NCI-H774 (cell line): ENCODE results near the gene CACNG6.
"Not testable (repeated sequence)": the region's sequence is repeated elsewhere in the genome, so short reads cannot be mapped to it uniquely, and the experiment has no call there.

Experiments
- DNase-seq: peaks from one replicate; lab custom pipeline; 2025; lab: John Stamatoyannopoulos, UW

CACNG6 gene

DNA sequence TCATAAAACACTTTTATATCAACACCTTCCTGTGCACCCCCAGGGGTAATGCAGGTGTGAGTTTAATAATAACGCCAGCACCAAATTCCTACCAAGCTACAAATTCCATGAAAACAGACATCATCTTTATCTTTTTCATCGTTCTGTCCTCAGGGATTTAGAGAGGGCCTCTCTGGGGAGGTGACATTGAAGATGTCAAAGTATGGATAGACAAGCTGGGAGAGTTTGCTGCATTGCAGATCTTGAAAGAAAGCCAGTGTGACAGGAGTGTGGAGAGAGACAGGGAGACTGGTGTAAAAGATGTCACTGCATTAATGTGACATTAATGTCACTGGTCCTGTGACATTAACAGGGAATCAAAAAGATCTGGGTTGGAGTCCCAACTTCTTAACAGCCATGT, 10.1 kb downstream of the CACNG6 start:
- DNase-seq = no peak

DNA sequence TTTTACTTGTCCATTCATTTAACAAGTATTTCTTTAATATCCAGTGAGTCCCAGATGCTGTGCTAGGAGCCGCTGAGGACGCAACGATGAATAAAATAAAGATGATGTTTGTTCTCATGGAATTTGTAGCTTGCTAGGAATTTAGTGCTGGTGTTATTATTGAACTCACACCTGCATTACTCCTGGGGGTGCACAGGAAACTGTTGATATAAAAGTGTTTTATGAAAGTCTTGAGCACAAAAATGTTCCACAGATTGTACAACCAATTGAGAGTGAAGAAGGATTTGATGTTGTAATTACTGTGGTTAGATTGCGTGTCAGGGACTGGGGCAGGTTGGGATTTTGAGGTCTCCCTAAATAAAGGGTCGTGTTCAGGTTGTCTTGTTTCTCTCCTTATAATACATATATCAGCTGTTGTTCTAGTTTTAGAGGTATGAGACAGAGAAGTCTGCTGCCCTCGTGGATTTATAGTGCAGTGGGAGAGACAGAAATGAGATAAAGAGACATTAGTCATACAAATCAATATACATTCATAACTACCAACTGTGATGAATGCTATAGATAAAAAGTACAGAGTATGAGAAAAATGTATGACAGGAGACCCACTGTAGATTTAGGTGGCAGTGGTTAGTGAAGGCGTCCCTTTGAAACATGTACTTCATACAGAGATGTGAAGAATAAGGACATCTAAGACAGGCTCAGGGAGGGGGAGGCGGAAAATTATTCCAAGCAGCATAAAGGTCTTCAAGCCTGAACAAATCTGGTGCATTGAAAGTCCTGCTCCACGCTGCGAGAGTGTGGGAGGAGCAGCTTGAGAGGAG, 11.3 kb downstream of the CACNG6 start:
- DNase-seq = no peak

- no peak for DNase-seq
These were observed 18.0 kb downstream of the CACNG6 start for GRCh38 chr19:54009440-54009839.

GRCh38 chr19:54010474-54010873, 19.0 kb downstream of the CACNG6 start:
- no peak for DNase-seq

- DNase-seq = no peak
These were observed 20.2 kb downstream of the CACNG6 start for GRCh38 chr19:54011507-54012211.

- no peak for DNase-seq
These were observed 22.4 kb downstream of the CACNG6 start for GRCh38 chr19:54013866-54014265.

DNA sequence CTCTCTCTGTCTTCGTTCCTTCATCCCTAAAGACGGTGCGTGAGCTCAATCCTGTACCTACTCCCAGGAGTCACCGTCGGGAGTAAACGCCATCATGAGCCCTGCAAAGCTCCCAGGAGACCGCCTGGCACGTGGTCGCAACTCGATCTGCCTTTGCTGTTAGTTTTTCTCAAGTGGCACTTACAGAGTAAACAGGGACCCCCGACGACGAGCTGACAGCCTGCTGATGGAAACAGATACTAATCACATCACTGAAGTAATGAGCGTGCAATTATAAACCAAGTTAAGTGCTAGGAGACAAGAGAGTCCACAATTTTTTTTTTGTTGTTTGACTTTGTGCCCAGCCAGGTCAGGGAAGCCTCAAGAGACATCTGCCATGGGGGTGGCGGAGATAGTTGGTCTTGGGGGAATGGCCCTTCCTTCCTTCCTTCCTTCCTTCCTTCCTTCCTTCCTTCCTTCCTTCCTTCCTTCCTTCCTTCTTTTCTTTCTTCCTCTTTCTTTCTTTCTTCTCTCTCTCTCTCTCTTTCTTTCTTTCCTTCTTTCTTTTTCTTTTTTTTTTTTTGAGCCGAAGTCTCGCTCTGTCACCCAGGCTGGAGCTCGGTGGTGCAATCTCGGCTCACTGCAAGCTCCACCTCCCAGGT, 23.6 kb downstream of the CACNG6 start:
- DNase-seq = no peak

GRCh38 chr19:54017261-54017660, 25.8 kb downstream of the CACNG6 start:
- no peak for DNase-seq

- DNase-seq = no peak
These were observed 29.9 kb downstream of the CACNG6 start for GRCh38 chr19:54021363-54021762.

DNA sequence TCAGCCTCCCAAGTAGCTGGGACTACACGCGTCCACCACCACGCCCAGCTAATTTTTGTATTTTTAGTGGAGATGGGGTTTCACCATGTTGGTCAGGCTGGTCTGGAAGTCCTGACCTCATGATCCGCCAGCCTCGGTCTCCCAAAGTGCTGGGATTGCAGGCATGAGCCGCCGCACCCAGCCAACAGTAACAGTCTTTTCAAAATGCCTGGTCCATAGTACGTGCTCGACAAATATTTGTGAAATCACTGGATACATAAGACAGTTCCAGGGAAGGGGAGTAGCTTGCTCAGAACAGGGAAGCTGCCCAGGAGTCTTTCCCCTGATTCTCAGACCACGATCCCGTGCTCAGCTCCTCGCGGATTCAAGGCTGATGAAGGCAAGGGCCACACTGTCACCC, 30.5 kb downstream of the CACNG6 start:
- DNase-seq = no peak

DNA sequence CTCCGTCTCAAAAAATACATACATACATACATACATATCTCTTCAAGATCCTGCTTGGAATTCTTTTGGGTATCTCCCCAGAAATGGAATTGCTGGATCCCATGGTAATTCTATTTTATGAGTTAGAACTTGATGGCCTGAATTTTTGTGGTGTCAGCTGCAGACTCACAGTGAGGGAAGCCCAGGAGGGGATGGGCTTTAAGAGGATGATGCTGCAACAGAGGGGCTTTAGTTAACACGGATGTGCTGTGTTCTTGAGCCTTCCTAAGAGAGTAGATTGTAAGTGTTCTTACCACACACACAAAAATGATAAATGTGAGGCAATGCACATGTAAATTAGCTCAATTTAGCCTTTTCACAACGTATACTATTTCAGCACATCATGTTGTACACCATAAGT, 31.8 kb downstream of the CACNG6 start:
- DNase-seq = no peak

GRCh38 chr19:54024660-54025059, 33.2 kb downstream of the CACNG6 start:
- no peak for DNase-seq

DNA sequence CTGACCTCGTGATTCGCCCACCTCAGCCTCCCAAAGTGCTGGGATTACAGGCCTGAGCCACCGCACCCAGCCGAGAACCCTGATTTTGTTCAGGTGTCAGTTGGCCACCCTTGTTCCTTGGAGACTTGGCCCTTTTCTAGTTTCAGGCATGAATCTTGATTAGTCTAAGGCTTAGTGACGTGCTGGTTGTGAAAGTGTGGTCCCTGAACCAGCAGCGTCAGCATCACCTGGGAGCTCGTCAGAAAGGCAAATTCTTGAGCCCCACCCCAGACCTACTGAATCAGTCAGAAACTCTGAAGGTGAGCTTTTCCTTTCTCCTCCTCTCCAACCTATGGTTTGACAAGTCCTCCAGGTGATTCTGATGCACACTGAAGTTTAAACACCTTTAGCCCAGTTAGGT, 35.2 kb downstream of the CACNG6 start:
- DNase-seq = no peak

GRCh38 chr19:54029301-54029700, 37.9 kb downstream of the CACNG6 start:
- no peak for DNase-seq

DNA sequence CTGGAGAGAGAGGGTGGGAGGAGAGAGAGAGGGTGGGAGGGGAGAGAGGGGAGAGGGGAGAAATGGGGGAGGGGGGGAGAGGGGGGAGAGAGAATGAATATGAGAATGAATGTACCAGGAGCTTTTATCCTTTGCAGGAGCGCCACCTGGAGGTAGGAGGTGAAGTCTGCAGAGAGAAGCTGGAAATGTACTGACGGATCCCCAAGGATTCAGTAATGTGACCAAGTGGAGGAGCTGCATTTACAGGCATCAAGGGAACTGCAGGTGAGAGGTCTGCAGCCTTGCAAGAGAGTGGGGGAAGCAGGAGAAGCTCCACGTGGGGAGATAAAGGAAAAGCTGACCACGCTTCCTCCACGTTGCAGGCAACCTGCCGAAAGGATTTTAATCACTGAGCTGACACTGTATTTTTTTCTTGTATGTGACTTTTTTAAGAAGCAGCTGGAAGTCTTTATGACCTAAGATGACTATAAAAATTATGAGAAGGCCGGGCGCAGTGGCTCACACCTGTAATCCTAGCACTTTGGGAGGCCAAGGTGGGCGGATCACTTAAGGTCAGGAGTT, 38.6 kb downstream of the CACNG6 start:
- DNase-seq = no peak

DNA sequence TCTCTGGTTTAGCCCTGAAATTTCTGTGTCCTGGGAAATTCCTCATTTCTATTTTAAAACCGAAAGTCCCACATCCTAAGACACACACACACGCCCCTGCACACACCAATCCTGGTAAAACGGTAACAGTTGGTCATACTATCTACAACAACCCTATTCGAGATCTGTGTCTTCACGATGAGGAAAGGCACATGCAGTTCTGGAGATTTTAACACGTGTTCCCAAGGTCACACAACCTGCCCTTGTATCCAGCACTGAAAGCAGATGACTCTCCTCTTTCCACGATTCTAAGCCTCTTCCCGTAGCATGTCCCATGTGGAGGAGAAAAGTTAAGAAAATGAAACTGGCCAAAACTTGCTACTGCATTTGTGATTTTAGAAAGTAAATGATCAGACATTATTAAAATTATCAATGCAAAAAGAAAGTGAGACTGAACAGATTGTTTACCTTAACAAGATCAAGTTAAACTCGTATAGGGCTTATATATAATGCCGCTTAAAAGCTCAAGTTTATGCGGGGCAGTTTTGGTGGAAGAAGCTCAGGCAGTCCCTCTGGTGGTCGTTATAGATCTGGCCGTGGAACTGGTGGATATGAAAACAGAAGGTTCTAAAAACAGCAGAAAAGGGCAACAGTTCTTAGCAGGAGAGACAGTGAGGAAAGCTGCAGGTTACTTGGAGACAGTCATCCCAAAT, 39.6 kb downstream of the CACNG6 start:
- no peak for DNase-seq

DNA sequence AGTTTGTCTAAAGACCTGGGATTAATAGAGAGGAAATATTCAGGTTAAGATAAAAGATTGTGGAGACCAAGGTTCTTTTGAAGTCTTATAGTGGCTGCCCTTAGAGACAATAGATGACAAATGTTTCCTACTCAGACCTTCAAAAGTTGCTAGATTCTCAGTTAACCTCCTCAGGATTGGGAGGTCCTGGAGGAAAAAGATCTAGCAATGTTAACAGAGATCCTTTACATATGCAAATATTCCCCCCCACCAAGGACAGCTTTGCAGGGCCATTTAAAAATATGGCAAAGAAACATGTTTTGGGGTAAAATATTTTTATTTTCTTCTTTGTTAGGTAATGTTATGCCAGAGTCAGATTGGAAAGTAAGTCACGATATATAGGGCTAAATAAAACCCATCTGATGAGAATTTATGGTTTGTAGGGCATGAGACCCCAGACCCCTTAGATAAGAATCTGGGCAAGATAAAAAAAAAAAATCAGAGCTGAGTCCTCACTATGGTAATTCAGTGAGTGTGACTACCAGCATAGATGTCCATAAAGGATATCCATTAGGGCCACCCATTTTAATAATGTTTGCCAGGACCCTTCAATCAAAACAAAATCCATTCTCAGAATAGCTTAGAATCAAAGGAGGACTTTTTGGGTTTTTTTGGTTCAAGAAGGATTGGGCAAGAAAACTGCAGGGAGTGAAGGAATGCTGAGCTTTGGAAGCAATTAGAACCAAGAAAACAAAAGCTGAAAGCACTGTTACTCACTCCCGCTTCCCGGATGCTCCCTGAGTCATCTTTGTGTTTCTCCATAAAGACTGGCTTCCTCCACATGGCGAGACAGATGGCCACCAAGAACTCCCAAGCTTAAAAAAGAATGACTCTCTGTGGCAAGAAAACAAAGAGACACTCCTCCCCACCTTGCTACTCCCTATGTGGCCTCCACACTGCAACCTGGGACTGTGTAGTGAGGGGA, 44.1 kb downstream of the CACNG6 start:
- DNase-seq = no peak

- DNase-seq = not testable (repeated sequence)
These were observed 45.1 kb downstream of the CACNG6 start for GRCh38 chr19:54036542-54036941.

GRCh38 chr19:54040003-54040402, 48.6 kb downstream of the CACNG6 start:
- no peak for DNase-seq

- no peak for DNase-seq
These were observed 50.7 kb downstream of the CACNG6 start for GRCh38 chr19:54041969-54042606.
